HUES48 (cell line): ENCODE results near the gene TRPV4.

ENCODE experiments used
- H3K27ac ChIP-seq: one replicate; pipeline ENCODE4 v1.7.0; 2013; ENCODE audit warnings: low read depth, low read length, inconsistent platforms
- H3K27me3 ChIP-seq: 2 replicates; pipeline ENCODE4 v1.6.1; 2013; ENCODE audit warnings: mild to moderate bottlenecking, low read length; ENCODE audit not compliant: control insufficient read depth, insufficient read depth
- H3K36me3 ChIP-seq: 2 replicates; pipeline ENCODE4 v1.6.1; 2013; ENCODE audit warnings: low read length; ENCODE audit not compliant: control insufficient read depth, insufficient read depth
- H3K4me1 ChIP-seq: 2 replicates; pipeline ENCODE4 v1.6.1; 2013; ENCODE audit warnings: mild to moderate bottlenecking, low read length; ENCODE audit not compliant: control insufficient read depth, insufficient read depth
- H3K4me3 ChIP-seq: 2 replicates; pipeline ENCODE4 v1.5.1; 2013; ENCODE audit warnings: mild to moderate bottlenecking, low read depth, low read length
- H3K9ac ChIP-seq: 2 replicates; pipeline ENCODE4 v1.6.1; 2013; ENCODE audit warnings: mild to moderate bottlenecking, low read depth, low read length, moderate library complexity
- H3K9me3 ChIP-seq: 2 replicates; pipeline ENCODE4 v1.6.1; 2013; ENCODE audit warnings: low read length; ENCODE audit not compliant: control insufficient read depth, insufficient read depth

The TRPV4 gene

GRCh38 chr12:109793411-109793810 is 39.8 kb downstream of the TRPV4 start:
- H3K36me3 ChIP-seq: peaks cover under 1% of the 10 kb centered on the region; the same call in 1 of the 2 replicates
- H3K9me3 ChIP-seq: no peaks in the 10 kb centered on the region
- H3K27me3 ChIP-seq: no peaks in the 10 kb centered on the region
- H3K4me1 ChIP-seq: no peaks in the 10 kb centered on the region
- no peak overlapping the region for H3K9ac ChIP-seq
- no peak overlapping the region for H3K27ac ChIP-seq
- H3K4me3 ChIP-seq: no peak overlapping the region

- no peak overlapping the region for H3K27ac ChIP-seq
- no peak overlapping the region for H3K9ac ChIP-seq
- no peak overlapping the region for H3K4me3 ChIP-seq
- H3K4me1 ChIP-seq: no peaks in the 10 kb centered on the region
- H3K27me3 ChIP-seq: no peaks in the 10 kb centered on the region
- H3K9me3 ChIP-seq: no peaks in the 10 kb centered on the region
- H3K36me3 ChIP-seq: peaks cover 3% of the 10 kb centered on the region; the same call in 1 of the 2 replicates
These were observed 40.2 kb downstream of the TRPV4 start for GRCh38 chr12:109792992-109793391.

GRCh38 chr12:109789526-109790048 is 43.6 kb downstream of the TRPV4 start:
- Histone ChIP-seq H3K36me3 (peaks cover 3% of the 10 kb centered on the region; the same call in 1 of the 2 replicates), H3K4me1 (no peaks in the 10 kb centered on the region), H3K27ac (no peak overlapping the region), H3K9ac (no peak overlapping the region), H3K9me3 (no peaks in the 10 kb centered on the region), H3K4me3 (no peak overlapping the region), H3K27me3 (no peaks in the 10 kb centered on the region)

- Histone ChIP-seq H3K36me3 (peaks cover 3% of the 10 kb centered on the region; the same call in 1 of the 2 replicates), H3K4me3 (no peak overlapping the region), H3K9ac (no peak overlapping the region), H3K4me1 (no peaks in the 10 kb centered on the region), H3K27me3 (no peaks in the 10 kb centered on the region), H3K27ac (no peak overlapping the region), H3K9me3 (no peaks in the 10 kb centered on the region)
These were observed 46.4 kb downstream of the TRPV4 start for GRCh38 chr12:109786799-109787198.

- Histone ChIP-seq H3K27me3 (no peaks in the 10 kb centered on the region), H3K27ac (no peak overlapping the region), H3K4me1 (no peaks in the 10 kb centered on the region), H3K9ac (no peak overlapping the region), H3K36me3 (peaks cover 3% of the 10 kb centered on the region; the same call in 1 of the 2 replicates), H3K9me3 (no peaks in the 10 kb centered on the region), H3K4me3 (no peak overlapping the region)
These were observed 47.3 kb downstream of the TRPV4 start for GRCh38 chr12:109785854-109786253.

GRCh38 chr12:109783965-109784244 is 49.3 kb downstream of the TRPV4 start:
- Histone ChIP-seq H3K9me3 (no peaks in the 10 kb centered on the region), H3K27me3 (no peaks in the 10 kb centered on the region), H3K27ac (no peak overlapping the region), H3K36me3 (peaks cover 3% of the 10 kb centered on the region; the same call in 1 of the 2 replicates), H3K9ac (no peak overlapping the region), H3K4me1 (no peaks in the 10 kb centered on the region), H3K4me3 (no peak overlapping the region)

GRCh38 chr12:109783135-109783964 is 49.8 kb downstream of the TRPV4 start:
- H3K4me3 ChIP-seq: no peak overlapping the region
- H3K36me3 ChIP-seq: peaks cover 2% of the 10 kb centered on the region; the same call in 1 of the 2 replicates
- no peak overlapping the region for H3K9ac ChIP-seq
- no peaks in the 10 kb centered on the region for H3K9me3 ChIP-seq
- H3K4me1 ChIP-seq: no peaks in the 10 kb centered on the region
- no peak overlapping the region for H3K27ac ChIP-seq
- no peaks in the 10 kb centered on the region for H3K27me3 ChIP-seq

GRCh38 chr12:109782326-109782703 is 50.9 kb downstream of the TRPV4 start:
- Histone ChIP-seq H3K4me1 (no peaks in the 10 kb centered on the region), H3K9ac (no peak overlapping the region), H3K9me3 (no peaks in the 10 kb centered on the region), H3K36me3 (no peaks in the 10 kb centered on the region), H3K4me3 (no peak overlapping the region), H3K27ac (no peak overlapping the region), H3K27me3 (no peaks in the 10 kb centered on the region)

- H3K27ac ChIP-seq: no peak overlapping the region
- H3K27me3 ChIP-seq: no peaks in the 10 kb centered on the region
- no peak overlapping the region for H3K4me3 ChIP-seq
- no peaks in the 10 kb centered on the region for H3K9me3 ChIP-seq
- H3K36me3 ChIP-seq: no peaks in the 10 kb centered on the region
- H3K4me1 ChIP-seq: no peaks in the 10 kb centered on the region
- no peak overlapping the region for H3K9ac ChIP-seq
These were observed 51.4 kb downstream of the TRPV4 start for GRCh38 chr12:109781668-109782325.

- no peaks in the 10 kb centered on the region for H3K4me1 ChIP-seq
- H3K9me3 ChIP-seq: no peaks in the 10 kb centered on the region
- H3K9ac ChIP-seq: no peak overlapping the region
- no peaks in the 10 kb centered on the region for H3K36me3 ChIP-seq
- H3K27ac ChIP-seq: no peak overlapping the region
- no peak overlapping the region for H3K4me3 ChIP-seq
- H3K27me3 ChIP-seq: no peaks in the 10 kb centered on the region
These were observed 53.8 kb downstream of the TRPV4 start for GRCh38 chr12:109779382-109779781.

GRCh38 chr12:109778684-109779083 is 54.5 kb downstream of the TRPV4 start:
- no peak overlapping the region for H3K4me3 ChIP-seq
- no peak overlapping the region for H3K9ac ChIP-seq
- H3K4me1 ChIP-seq: no peaks in the 10 kb centered on the region
- no peaks in the 10 kb centered on the region for H3K36me3 ChIP-seq
- H3K27ac ChIP-seq: no peak overlapping the region
- H3K27me3 ChIP-seq: no peaks in the 10 kb centered on the region
- H3K9me3 ChIP-seq: no peaks in the 10 kb centered on the region
